HepG2 (cell line): Measurements from ENCODE around the gene NME2. TPM values are rescaled to one million over a fixed set of nuclear protein-coding genes. Genes with fewer than 3 reads are reported as not detected.

ENCODE experiments used
- DMAP1 ChIP-seq: IDR thresholded peaks from 2 replicates; pipeline ENCODE4 v1.6.1; 2016
- GRHL1 ChIP-seq: sonication (generic); formaldehyde crosslinking; conservative IDR thresholded peaks from 2 replicates; pipeline ENCODE4 v1.8.0; 2022; ENCODE audit warnings: missing genetic modification reagents
- MAF1 ChIP-seq: sonication (generic); formaldehyde crosslinking; IDR thresholded peaks from 2 replicates; pipeline ENCODE4 v1.5.0; 2020; ENCODE audit warnings: missing genetic modification reagents, borderline replicate concordance
- RBAK ChIP-seq: sonication (generic); formaldehyde crosslinking; IDR thresholded peaks from 2 replicates; pipeline ENCODE4 v1.5.1; 2020; ENCODE audit warnings: mild to moderate bottlenecking, missing genetic modification reagents
- REXO4 ChIP-seq: sonication (generic); formaldehyde crosslinking; IDR thresholded peaks from 2 replicates; pipeline ENCODE4 v1.8.0; 2022; ENCODE audit warnings: missing genetic modification reagents, mild to moderate bottlenecking, borderline replicate concordance
- SMAD1 ChIP-seq: sonication (generic); formaldehyde crosslinking; IDR thresholded peaks from 2 replicates; pipeline ENCODE4 v1.4.0; 2020; ENCODE audit warnings: missing genetic modification reagents, low read depth, mild to moderate bottlenecking, borderline replicate concordance
- TEF ChIP-seq: sonication (generic); formaldehyde crosslinking; IDR thresholded peaks from 2 replicates; pipeline ENCODE4 v1.5.0; 2020; ENCODE audit warnings: missing genetic modification reagents
- ZBTB42 ChIP-seq: sonication (generic); formaldehyde crosslinking; IDR thresholded peaks from 2 replicates; pipeline ENCODE4 v1.5.0; 2020; ENCODE audit warnings: mild to moderate bottlenecking, missing genetic modification reagents
- ZNF329 ChIP-seq: sonication (generic); formaldehyde crosslinking; IDR thresholded peaks from 2 replicates; pipeline ENCODE4 v1.9.0; 2021; ENCODE audit warnings: low read depth, mild to moderate bottlenecking, missing genetic modification reagents
- ZNF383 ChIP-seq: sonication (generic); formaldehyde crosslinking; IDR thresholded peaks from 2 replicates; pipeline ENCODE4 v1.4.0; 2020; ENCODE audit warnings: missing genetic modification reagents, mild to moderate bottlenecking, borderline replicate concordance
- ZNF570 ChIP-seq: sonication (generic); formaldehyde crosslinking; IDR thresholded peaks from 2 replicates; pipeline ENCODE4 v1.4.0; 2020; ENCODE audit warnings: mild to moderate bottlenecking, missing genetic modification reagents, borderline replicate concordance
- polyA plus RNA-seq, 8 experiments: library from polyadenylated mRNA; depleted of rRNA in 3 of 8; stranded (reverse) in 7 of 8; unstranded in 1 of 8; fragments of >200 nt; fragmentation: Illumina TruSeq in 4 of 8; extraction: Trizol in 4 of 8; gene quantifications; 2 replicates each; pipeline versions ENCODE4 v1.2.1 to v1.2.3, GENCODE V29; 2011 to 2016; ENCODE audit warnings: low read depth in 4 of 8, missing spikeins in 1 of 8, mixed read lengths in 1 of 8; ENCODE audit not compliant: insufficient read depth in 1 of 8
- total RNA-seq, 5 experiments: library from RNA; depleted of rRNA; stranded (reverse); fragments of >200 nt; fragmentation: Illumina TruSeq; extraction: Trizol; gene quantifications; 2 replicates each; pipeline ENCODE4 v1.2.3, GENCODE V29; 2016; ENCODE audit warnings: low read depth in 1 of 5
- TF ChIP-seq, protein P1 (sequence below), 2 experiments: IDR thresholded peaks; 2 replicates each; pipeline ENCODE4 v1.6.1; 2011 to 2012; ENCODE audit warnings: low read length in 2 of 2, borderline replicate concordance in 1 of 2, low read depth in 1 of 2, mild to moderate bottlenecking in 1 of 2, moderate library complexity in 1 of 2

The NME2 gene
- total and polyA plus RNA-seq, 2 of the 13 experiments (the other 11 are each of a cell fraction or from before 2014, with no cell fraction given) = 790 to 1,213 TPM

DNA sequence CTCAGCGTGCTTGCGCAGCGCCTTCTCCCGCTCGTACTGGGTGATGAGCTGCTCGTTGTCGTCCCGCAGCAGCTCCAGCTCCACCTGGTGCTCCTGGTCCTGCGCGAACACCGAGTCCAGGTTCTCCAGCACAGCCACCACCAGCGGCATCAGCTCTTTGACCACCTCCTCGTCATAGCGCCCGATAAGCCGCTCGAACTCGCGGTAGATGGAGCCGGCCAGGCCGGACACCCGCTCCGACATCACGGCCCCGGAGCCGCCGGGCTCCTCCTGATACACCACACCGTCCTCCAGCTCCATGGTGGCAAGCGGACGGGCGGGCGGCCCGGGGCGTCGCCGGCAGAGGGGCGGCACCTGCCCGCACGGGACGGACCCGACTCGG lies 45.9 kb upstream of the NME2 start (continued):
- TF ChIP-seq GRHL1 (CRISPR knock-in tag) (no peak), SMAD1 (CRISPR knock-in tag) (no peak), DMAP1 (CRISPR knock-in tag) (no peak), MAF1 (no peak; the same call in 1 of the 2 replicates), ZNF383 (no peak), ZNF329 (CRISPR knock-in tag) (no peak), ZBTB42 (CRISPR knock-in tag) (no peak), RBAK (CRISPR knock-in tag) (no peak), TEF (CRISPR knock-in tag) (no peak), ZNF570 (CRISPR knock-in tag) (no peak), REXO4 (CRISPR knock-in tag) (no peak)
- TF ChIP-seq, protein P1, sequence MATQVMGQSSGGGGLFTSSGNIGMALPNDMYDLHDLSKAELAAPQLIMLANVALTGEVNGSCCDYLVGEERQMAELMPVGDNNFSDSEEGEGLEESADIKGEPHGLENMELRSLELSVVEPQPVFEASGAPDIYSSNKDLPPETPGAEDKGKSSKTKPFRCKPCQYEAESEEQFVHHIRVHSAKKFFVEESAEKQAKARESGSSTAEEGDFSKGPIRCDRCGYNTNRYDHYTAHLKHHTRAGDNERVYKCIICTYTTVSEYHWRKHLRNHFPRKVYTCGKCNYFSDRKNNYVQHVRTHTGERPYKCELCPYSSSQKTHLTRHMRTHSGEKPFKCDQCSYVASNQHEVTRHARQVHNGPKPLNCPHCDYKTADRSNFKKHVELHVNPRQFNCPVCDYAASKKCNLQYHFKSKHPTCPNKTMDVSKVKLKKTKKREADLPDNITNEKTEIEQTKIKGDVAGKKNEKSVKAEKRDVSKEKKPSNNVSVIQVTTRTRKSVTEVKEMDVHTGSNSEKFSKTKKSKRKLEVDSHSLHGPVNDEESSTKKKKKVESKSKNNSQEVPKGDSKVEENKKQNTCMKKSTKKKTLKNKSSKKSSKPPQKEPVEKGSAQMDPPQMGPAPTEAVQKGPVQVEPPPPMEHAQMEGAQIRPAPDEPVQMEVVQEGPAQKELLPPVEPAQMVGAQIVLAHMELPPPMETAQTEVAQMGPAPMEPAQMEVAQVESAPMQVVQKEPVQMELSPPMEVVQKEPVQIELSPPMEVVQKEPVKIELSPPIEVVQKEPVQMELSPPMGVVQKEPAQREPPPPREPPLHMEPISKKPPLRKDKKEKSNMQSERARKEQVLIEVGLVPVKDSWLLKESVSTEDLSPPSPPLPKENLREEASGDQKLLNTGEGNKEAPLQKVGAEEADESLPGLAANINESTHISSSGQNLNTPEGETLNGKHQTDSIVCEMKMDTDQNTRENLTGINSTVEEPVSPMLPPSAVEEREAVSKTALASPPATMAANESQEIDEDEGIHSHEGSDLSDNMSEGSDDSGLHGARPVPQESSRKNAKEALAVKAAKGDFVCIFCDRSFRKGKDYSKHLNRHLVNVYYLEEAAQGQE (IDR thresholded peaks at IDR 0.05; ENCODE audit: borderline replicate concordance in 1 of 2, low read depth in 1 of 2, low read length in 2 of 2) = no peak; a peak in 1 of 4 replicates
